H4 (cell line): ENCODE results near the gene CCDC121. TPM values are rescaled to one million over a fixed set of nuclear protein-coding genes. Genes with fewer than 3 reads are reported as not detected.
"Not testable (repeated sequence)": the region's sequence is repeated elsewhere in the genome, so short reads cannot be mapped to it uniquely, and the experiment has no call there.

Experiments
- DNase-seq: peaks from one replicate; pipeline ENCODE4 v3.0.0-alpha.2; 2015; ENCODE audit warnings: low spot score
- total RNA-seq: library from RNA; depleted of rRNA; stranded (reverse); fragments of >200 nt; shearing (Covaris generic); gene quantifications from 2 replicates; pipeline ENCODE4 v1.2.3, GENCODE V29; 2014

The CCDC121 gene
- total RNA-seq, 1 experiment from 2014 or later, result 1.5 TPM

GRCh38 chr2:27638037-27638637 lies 9.3 kb upstream of the CCDC121 start:
- DNase-seq, result no peak

GRCh38 chr2:27636766-27637165 lies 8.0 kb upstream of the CCDC121 start:
- DNase-seq, result no peak

- no peak for DNase-seq
Observed at GRCh38 chr2:27634291-27634690, 5.5 kb upstream of the CCDC121 start.

- not testable (repeated sequence) for DNase-seq
Observed at GRCh38 chr2:27630257-27630656, 1.4 kb upstream of the CCDC121 start.

GRCh38 chr2:27627963-27628766 lies 647 bp downstream of the CCDC121 start:
- DNase-seq, result peak; percentile 48

- not testable (repeated sequence) for DNase-seq
Observed at GRCh38 chr2:27626921-27627320, 1.9 kb downstream of the CCDC121 start.

GRCh38 chr2:27626323-27626722 lies 2.5 kb downstream of the CCDC121 start:
- DNase-seq, result not testable (repeated sequence)

GRCh38 chr2:27624943-27625342 lies 3.9 kb downstream of the CCDC121 start:
- DNase-seq, result no peak

GRCh38 chr2:27622921-27623384 lies 5.9 kb downstream of the CCDC121 start:
- no peak for DNase-seq

- no peak for DNase-seq
Observed at GRCh38 chr2:27621524-27621923, 7.3 kb downstream of the CCDC121 start.

GRCh38 chr2:27615316-27615715 lies 13.5 kb downstream of the CCDC121 start:
- no peak for DNase-seq

GRCh38 chr2:27613985-27614384 lies 14.8 kb downstream of the CCDC121 start:
- DNase-seq, result no peak

- no peak for DNase-seq
Observed at GRCh38 chr2:27606611-27607010, 22.2 kb downstream of the CCDC121 start.

- no peak for DNase-seq
Observed at GRCh38 chr2:27596627-27597026, 32.2 kb downstream of the CCDC121 start.

- not testable (repeated sequence) for DNase-seq
Observed at GRCh38 chr2:27595412-27595811, 33.4 kb downstream of the CCDC121 start.

- not testable (repeated sequence) for DNase-seq
Observed at GRCh38 chr2:27594020-27594703, 34.6 kb downstream of the CCDC121 start.

- no peak for DNase-seq
Observed at GRCh38 chr2:27593240-27593639, 35.6 kb downstream of the CCDC121 start.

GRCh38 chr2:27591745-27592144 lies 37.1 kb downstream of the CCDC121 start:
- no peak for DNase-seq

GRCh38 chr2:27588308-27588707 lies 40.5 kb downstream of the CCDC121 start:
- no peak for DNase-seq

GRCh38 chr2:27587025-27587424 lies 41.8 kb downstream of the CCDC121 start:
- DNase-seq, result no peak

- DNase-seq, result no peak
Observed at GRCh38 chr2:27584597-27584996, 44.2 kb downstream of the CCDC121 start.

- DNase-seq, result no peak
Observed at GRCh38 chr2:27583390-27583915, 45.4 kb downstream of the CCDC121 start.
